HG03354 (cell line): Measurements from ENCODE around the gene HACD1.

Source experiments
- ATAC-seq: cut with Tn5 transposase; IDR thresholded peaks from one replicate; pipeline ENCODE4 v1.9.1; 2021; ENCODE audit warnings: mild to moderate bottlenecking; ENCODE audit not compliant: unreplicated experiment, poor library complexity, severe bottlenecking

The HACD1 gene

GRCh38 chr10:17617031-17617911 lies at the start of gene HACD1:
HACD1 (minus strand) TSS chr10:17617374; CDS start chr10:17617339, 35 bp downstream.
- ATAC-seq = peak; percentile 75

- no peak for ATAC-seq
Measured at GRCh38 chr10:17665747-17666146, 48.6 kb upstream of the HACD1 start.

- no peak for ATAC-seq
Measured at GRCh38 chr10:17663450-17663849, 46.3 kb upstream of the HACD1 start.

GRCh38 chr10:17662193-17663138 lies 45.3 kb upstream of the HACD1 start:
- no peak for ATAC-seq

GRCh38 chr10:17661510-17661909 lies 44.3 kb upstream of the HACD1 start:
- no peak for ATAC-seq

GRCh38 chr10:17660921-17661320 lies 43.7 kb upstream of the HACD1 start:
- ATAC-seq = no peak

GRCh38 chr10:17659365-17659764 lies 42.2 kb upstream of the HACD1 start:
- ATAC-seq = no peak

GRCh38 chr10:17657103-17657500 lies 39.9 kb upstream of the HACD1 start:
- no peak for ATAC-seq

GRCh38 chr10:17655567-17656146 lies 38.5 kb upstream of the HACD1 start:
- peak; percentile 93 for ATAC-seq

- ATAC-seq = no peak
Measured at GRCh38 chr10:17655009-17655408, 37.8 kb upstream of the HACD1 start.

GRCh38 chr10:17652585-17652984 lies 35.4 kb upstream of the HACD1 start:
- peak; percentile 40 for ATAC-seq

GRCh38 chr10:17651896-17652295 lies 34.7 kb upstream of the HACD1 start:
- ATAC-seq = no peak

- no peak for ATAC-seq
Measured at GRCh38 chr10:17650416-17650815, 33.2 kb upstream of the HACD1 start.

- ATAC-seq = no peak
Measured at GRCh38 chr10:17649836-17650235, 32.7 kb upstream of the HACD1 start.

GRCh38 chr10:17649052-17649451 lies 31.9 kb upstream of the HACD1 start:
- no peak for ATAC-seq

GRCh38 chr10:17648243-17649035 lies 31.3 kb upstream of the HACD1 start:
- ATAC-seq = no peak

GRCh38 chr10:17647326-17647725 lies 30.2 kb upstream of the HACD1 start:
- ATAC-seq = no peak

GRCh38 chr10:17645621-17646345 lies 28.6 kb upstream of the HACD1 start:
- peak; percentile 25 for ATAC-seq

- ATAC-seq = peak; percentile 39
Measured at GRCh38 chr10:17644485-17644943, 27.3 kb upstream of the HACD1 start.
